Testis (tissue), 2 donors: Measurements from ENCODE around the gene C19orf85.

Experiments
- CTCF ChIP-seq, 3 experiments: fragments of 450-650 bp in 2 of 3; fragments of 200-600 bp in 1 of 3; sonication (generic) in 1 of 3; IDR thresholded peaks; one replicate each; pipeline ENCODE4 v1.5.1; 2016 to 2019; ENCODE audit warnings: antibody characterized with exemption in 3 of 3, mild to moderate bottlenecking in 2 of 3, moderate library complexity in 1 of 3
- POLR2A ChIP-seq: fragments of 450-650 bp; IDR thresholded peaks from one replicate; pipeline ENCODE4 v1.6.1; 2017; ENCODE audit warnings: antibody characterized with exemption, mild to moderate bottlenecking, moderate library complexity

DNA sequence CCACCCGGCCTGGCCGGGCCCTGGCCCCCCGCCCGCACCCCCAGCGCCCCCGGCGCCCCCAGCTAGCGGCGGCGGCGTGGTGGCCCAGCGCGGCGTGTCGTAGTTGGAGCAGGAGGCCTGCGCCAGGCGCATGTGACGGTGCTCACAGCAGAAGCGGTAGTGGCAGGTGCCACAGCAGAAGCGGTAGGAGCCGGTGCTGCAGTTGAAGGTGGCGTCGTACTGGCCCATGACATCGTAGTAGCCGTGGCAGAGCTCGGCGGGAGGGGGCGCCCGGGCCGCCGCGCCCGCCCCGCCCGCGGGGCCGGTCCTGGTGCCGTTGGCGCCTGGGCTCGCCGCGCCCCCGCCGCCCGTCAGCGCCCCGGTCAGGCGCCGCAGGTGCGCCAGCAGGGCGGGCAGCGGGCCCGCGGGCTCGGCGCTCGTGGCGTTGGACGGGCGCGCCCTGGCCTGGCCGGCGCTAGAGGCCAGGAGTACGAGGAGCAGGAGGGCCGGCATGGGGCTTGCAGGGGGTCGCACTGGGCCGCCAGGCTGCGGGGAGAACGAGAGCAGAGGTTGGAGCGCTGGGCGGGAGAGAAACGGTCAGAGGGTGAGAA is 22.1 kb downstream of the C19orf85 start:
- TF ChIP-seq CTCF (IDR thresholded peaks at IDR 0.05) (no peak), POLR2A (no peak)
